OCI-M1 (cell line): ENCODE measurements around the gene MRPL46.

Experiments
- DNase-seq: peaks from one replicate; lab custom pipeline; 2025; lab: John Stamatoyannopoulos, UW

MRPL46 gene

DNA sequence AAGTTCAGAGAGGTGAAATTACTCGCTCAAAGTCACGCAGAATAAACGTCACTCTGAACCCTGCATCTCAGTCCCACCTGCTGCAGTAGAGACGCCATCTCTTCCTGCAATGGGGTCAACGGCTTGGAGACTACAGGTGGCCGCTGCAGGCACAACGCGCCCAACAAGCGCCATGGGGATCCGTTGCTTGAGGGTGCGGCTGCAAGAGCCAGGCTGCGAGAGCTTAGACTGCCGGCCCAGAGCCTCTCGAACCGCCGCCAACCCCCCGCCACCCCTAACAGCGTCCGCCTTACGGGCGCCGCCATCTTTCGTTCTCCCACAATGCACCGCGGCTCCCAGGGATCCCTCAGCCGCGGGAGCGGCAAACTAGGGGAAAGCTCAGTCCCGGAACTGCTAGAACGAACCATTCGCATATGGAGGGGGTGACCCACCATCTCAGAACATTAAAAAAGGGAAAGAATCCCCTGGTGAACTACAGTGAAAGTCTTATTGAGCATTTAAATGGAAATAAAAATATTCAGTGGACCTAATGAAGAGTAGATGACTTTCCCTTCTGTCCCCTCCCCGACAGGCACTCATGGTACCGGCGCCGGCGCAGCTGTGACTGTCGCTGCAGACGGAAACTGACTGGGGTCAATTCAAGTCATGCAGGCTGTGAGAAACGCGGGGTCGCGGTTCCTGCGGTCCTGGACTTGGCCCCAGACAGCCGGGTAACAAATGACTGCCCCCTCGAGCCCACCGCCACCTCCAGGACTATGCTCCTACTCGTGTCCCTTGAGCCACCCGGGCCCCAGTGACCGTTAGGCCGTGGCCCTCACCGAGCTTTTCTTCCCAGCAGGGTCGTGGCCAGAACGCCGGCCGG is at the start of gene MRPL46, which contains the start of gene MRPS11:
Gene MRPL46, minus strand, starts transcription at position 316 of the 862 bp plus-strand sequence. Its CDS starts 11 bp downstream, at position 305.
Gene MRPS11, plus strand, starts transcription at position 636 of the 862 bp plus-strand sequence. Its CDS starts 10 bp downstream, at position 646.
- peak; percentile 92 for DNase-seq

DNA sequence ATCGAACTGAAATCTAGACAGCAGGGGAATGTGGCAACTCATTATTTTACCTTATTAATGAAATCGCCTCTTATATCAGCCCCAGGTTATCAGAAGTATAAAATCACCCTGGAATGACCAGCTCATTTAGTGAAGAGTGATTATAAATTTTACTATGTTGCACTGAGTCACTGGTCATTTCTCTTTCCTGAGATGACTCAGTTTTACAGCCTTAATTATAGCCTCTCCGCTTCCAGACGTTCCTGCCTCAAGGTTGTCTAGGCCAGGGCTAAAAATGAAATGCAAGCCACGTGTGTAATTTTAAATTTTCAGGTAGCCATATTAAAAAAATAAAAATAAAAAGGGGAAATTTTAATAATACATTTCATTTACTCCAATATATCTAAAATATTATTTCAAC is 46.0 kb upstream of the MRPL46 start:
- DNase-seq: no peak

DNA sequence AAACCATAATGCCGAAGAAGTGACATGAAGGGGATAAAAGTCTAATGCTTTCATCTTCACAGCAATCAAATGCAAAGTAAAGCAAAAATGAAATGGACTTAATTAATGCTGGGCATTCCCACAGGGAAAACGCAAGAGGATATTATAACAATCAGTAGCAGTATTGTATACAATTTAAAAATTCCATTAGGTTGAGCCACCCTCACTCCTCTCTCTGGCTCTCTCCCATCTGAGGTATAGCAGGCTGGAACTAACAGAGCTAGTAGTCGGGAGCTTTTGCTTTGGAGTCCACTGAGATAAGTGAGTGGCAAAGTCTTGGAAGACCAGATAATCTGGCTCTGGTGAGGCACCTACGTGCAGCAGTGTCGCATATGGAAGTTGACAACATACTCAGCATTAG is 45.4 kb upstream of the MRPL46 start:
- DNase-seq: no peak

DNA sequence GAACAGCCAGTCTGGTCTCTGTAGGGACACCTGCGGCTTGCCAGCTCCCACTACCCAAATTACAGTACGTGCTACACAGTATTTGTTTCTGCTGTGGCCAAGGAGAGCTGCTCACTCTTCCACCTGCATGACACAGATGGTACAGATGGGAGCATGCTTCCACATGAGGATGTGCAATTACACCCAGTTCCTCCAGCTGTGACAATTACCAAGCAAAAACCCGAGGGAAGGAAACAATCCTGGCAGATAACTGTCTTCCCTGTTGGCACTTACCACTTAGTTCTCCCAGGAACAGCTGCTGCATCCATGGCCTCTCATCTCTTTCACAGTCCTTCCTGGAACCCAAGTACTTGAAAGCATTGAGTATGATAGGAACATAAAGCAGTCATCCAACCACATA is 44.9 kb upstream of the MRPL46 start:
- DNase-seq: no peak

DNA sequence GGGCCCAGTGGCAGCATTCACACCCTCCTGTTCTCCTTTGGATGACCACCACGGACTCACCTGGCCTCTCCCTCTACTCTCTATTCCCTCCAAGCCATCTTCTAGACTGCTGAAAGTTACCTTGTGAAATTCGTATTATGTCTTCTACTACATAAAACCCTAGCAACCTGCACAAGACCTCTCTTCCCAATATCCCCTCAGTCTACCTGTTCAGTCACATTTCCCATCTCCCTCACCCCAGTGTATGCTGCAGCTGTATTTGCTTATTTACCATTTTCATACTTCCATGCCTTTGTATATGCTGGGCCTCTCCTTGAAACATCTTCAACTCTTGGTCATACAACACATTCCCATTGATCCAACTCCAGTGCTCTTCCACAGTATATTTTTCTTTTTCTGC is 44.0 kb upstream of the MRPL46 start:
- no peak for DNase-seq

DNA sequence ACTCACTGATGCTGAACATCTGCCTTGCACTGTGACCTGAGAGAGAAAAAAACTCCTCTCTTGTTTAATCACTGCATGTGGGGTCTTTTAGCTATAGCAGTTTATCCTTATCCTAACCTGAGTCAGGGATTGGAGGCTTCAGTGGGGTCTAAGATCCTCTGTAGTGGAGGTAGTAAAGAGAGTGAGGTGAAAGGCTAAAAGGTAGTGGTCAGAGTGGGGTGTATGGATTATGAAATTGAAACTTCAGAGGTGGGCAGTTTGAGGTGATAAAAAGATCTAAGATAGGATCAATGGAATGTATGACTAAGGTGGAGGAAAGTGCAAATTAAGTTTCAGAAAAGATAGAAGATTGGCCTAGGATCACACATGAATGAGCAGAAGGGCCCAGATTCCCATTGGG is 42.8 kb upstream of the MRPL46 start:
- no peak for DNase-seq

DNA sequence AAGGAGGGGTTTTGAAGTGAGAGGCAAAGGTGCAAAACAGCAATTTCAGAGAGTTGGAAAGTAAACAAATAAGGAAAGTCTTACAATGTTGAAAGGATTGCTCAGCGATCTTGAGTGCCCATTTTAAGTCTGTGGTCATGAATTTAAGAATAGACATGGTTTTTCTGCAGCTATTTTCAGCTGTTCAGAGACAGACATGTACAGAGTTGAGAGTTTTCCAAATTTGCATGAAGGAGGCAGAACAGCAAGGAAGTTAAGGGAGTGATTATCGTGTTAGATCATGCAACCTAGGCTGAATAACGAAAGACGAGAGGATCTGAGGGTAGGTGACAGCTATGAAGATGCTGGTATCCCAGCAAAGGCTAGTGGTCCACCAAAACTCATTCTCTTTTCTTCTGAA is 42.1 kb upstream of the MRPL46 start:
- DNase-seq: no peak

DNA sequence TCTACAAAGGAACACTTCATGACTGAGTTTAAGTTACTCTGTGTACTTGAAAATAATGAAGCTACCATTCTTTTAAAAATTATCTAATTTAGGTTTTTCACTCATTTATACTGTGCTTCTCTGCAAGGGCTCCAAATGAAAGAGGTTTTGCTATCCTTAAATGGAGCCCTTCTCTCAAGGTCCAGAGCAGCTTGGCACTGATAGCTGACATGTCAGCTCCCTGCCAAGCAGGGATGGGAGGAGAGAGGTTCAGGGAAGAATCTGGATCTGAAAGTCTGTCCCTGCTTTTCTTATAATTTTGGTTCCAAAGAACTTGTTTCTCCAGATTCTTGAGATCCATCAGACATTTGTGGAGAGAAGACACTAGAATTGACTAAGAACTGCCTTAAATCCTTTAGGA is 39.4 kb upstream of the MRPL46 start:
- no peak for DNase-seq

DNA sequence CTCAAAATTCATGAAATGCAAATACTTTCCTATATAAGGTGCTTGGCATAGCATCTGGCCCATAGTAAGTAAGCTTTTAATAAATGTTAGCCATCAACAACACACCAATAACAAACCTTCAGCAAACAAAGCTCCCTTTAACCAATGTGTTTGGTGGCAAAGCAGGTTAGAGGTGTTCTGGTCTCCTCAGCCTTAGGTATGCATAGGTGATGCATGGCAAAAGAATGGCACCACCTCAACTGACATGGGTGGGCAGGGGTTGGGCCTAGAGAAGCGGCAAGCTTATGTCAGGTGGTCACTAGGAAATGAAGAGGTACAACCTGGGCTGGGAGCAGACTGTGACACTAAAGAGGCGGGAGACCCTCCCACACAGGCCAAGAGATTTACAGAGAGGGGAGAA is 38.5 kb upstream of the MRPL46 start:
- DNase-seq: no peak

DNA sequence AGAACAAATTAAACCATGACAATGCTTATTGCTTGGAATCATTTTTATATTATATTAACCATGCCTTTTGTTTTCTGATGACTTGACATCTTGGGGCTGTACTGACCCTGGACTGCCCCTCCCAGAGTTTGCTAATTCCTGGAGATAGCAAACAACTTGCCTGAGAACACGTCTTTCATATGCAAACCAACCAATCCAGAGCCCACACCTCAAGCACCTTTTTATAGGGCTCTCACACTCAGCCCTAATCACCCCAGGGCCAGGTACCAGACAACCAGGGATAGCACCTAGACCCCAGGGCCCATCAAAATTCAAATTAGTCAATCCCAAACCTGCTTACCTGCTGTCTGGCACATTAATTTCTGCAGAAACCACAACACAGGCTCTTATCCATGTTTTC is 37.3 kb upstream of the MRPL46 start:
- no peak for DNase-seq

DNA sequence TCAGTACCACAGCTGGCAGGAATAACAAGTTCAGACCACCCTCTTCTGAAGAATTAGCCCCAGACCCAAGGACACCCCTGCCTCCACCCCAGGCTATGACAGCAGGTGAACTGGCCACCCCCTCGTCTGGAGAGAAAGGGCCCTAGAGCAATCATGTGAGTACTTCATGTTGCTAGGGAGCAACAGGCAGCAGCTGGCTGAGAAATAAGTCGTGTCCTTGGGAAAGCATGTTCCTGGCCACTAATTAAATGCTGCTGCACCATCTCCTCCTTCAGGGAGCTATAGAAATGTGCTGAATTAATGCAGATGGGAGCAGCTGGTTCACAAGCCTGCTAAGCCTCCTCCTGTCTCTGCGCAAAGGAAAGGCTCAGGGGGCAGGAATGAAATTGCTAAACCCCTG is 31.8 kb upstream of the MRPL46 start:
- DNase-seq: no peak

DNA sequence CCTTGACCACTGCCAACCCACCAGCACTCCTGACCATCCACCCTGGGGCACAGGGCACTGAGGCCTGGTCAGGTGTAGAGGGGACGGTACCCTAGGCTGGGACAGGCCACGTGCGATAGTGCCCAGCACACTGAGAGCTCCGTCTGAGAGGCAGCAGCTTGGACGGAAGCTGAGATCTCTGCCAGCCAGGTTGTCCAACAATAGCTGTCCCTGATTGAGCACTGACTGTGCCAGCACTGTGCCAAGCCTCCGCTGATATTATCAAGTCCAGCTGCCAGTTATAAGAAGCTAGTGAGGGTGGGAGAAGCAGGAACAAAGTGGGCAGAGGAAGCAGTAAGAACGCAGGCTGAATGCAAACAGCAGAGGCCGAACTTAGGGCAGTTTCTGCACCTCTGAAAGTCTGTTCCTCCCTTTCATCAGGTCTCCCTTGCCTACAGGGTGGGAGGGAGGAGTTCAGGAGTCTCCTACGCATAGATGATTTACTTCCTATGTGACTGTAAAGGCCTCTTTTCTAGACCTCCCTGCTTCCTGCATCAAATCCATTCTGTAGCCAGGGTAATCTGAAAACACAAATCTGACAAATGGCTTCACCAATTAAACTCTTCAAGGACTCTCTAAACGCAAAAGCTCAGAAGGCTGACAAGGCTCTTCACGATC is 30.0 kb upstream of the MRPL46 start:
- no peak for DNase-seq

DNA sequence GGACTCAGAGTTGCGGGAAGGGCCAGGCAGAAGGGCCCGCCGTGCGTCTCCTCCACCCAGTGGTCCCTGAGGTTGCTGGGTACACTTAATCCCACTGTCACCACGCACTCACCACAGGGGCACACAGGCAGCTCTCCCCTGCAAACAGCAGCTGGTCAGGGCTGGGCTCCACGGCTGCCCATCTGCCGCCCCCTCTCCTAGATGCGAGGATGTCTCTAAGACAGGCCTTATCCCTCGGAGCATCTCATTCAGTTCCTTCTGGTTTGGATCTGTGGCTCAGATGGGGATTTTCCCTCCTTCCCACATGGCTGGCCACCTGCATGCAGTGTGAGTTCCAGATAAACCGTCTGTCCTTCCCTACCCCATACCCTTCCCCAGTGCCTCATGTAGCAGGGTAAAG is 26.7 kb upstream of the MRPL46 start:
- no peak for DNase-seq

DNA sequence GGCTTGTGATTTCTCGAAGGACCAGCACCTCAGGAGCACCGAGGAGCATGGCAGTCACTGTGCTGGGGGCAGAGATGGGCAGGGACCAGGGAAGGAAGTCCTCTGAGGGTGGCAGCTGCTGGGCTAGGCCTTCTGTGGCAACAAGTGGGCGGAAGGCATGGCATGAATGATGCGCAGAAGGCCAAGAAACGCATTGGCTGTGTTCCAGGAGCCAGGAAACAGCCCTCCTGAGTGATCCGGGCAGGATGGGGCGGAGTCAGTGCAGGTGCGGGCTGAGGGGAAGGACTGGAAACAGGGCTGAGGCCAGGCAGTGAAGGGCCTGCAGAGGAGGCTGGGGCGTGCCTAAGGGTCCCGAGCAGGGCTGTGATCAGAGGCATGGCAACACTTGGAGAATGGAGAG is 24.0 kb upstream of the MRPL46 start:
- no peak for DNase-seq

DNA sequence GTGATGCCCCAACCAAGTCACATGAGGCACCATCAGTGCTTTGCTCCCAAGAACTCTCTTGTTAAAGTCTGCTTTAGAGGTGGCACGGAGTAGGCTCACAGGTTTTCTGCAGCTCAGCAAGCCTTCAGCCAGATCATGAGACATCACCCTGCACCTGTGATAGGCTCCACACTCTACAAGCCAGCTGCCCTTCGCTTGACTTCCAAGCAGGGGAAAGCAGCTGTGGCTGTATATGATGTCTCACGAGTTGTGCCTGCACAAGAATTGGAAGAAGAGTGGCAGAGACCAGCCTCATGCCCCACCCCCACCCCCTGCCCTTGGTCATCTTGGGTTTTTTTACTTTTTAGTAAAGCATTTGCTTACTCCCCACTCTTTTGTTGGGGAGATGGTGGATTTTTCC is 22.8 kb upstream of the MRPL46 start:
- no peak for DNase-seq

DNA sequence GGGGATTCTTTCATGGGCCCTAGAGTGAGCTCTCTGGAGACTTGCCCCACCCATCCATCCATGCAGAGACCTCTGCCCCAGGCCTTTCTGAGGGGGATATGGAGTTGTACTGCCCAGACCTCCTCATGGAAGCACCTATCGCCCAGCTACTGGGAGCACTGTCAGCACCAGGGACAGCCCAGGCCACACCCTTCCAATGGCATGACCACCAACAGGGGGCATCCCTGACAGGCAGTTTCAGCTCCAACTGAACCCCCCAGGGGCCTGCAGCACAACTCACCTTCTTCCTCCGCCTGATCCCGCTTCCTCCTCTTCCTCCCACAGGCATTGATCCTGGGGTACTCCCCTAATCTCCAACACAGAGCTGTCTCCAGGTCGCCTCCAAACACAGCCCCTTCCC is 22.1 kb upstream of the MRPL46 start:
- no peak for DNase-seq

DNA sequence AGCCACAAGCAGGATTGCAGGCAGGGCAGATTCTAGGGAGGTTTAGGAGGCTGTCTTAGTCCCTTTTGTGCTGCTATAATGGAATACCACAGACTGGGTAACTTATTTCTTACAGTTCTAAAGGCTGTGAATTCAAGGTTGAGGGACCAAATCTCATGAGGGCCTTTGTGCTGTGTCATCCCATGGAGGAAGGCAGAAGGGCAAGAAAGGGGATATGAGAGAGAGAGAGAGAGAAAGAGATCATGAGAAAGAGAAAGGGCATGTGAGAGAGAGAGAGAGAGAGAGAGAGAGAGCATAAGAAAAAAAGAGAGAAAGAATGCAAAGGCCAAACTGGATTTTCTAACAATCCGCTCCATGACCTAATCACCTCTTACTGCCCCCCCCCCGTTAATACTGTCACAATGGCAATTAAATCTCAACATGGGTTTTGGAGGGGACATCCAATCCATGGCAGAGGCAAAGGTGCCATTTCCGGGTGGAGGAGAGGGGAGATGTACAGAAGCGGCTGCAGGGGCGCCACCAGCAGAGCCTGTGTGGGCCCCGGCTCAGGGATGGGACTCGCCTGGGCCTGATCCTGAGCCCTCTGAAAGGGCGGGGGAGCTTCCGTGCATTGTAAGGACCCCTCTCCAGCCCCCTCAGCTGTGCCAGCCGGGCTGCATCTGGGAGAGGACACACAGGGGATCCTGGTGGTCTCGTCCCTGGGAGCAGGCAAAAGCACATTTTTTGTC is 20.8 kb upstream of the MRPL46 start:
- DNase-seq: no peak

DNA sequence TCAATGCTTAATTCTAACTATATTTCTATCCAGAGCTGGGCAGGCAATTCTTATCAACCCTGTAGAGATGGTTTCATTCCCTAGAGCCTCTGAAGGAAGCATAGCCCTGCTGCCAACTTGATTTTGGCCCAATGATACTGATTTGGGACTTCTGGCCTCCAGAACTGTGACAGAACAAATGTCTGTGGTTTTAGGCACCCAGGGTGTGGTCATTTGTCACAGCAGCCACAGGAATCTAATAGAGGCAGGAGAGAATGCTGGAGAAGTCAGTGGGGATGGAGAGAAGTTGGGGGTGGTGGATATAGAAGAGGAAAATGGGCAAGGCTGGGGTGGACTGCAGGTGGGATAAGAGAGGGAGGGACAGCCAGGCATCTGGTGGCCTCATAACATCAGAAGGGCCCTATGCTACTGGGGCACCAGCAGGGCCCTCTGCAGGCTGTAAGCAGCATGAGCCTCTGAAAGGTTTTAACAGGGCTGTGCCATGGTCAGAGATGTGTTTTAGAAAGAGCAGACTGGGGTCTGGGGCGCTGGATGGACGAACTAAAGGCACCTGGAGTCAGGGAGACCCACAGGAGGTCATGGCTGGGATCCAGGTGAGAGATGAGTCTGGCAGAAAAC is 20.1 kb upstream of the MRPL46 start:
- peak; percentile 4 for DNase-seq

DNA sequence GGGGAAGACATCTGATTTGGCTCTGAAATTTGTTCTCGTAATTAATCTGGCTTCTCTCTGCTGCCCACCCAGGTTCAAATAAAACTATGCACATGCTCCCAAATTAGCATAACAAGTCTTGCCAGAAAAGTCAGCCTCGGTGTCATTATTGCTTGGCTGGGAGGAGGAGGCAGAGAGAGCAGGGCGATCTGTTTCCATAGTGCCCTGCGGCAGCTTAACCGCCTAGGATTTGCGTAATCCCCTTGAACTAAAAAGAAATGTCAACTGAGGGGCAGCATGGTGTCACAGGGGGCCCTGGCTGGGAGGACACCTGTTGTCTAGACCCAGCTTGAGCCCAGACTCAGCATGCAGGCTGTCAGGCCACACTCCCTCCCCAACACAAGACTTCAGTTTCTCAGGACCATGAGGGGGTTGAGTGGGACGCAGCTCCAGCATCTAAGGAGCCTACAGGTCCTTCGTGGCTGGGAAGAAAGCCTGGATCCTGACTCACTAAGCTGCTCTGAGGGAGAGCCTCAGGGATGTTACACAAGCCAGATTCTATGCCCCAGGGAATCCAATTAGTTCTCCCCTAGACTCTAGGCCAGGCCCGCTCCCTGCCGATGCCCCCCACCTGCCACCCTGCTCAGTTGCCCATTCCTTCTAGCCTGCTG is 17.6 kb upstream of the MRPL46 start:
- DNase-seq: no peak

DNA sequence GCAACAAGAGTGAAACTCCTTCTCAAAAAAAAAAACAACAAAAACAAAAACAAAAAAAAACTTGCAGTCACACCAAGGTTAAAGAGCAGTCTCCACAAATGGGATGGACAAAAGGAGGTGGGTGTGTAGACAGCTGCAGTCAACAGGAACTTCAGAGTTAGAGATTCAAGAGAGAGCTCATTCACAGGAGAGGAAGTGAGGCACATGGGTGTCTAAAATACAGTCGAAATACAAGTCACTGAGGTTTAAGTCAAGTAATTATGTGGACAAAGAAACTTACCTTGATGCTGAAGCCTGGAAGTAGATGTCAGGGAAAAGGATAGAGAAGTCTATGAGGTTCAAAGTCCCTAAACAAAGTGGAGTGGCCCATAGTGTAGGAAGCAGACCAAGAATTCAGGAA is 15.1 kb upstream of the MRPL46 start:
- no peak for DNase-seq

DNA sequence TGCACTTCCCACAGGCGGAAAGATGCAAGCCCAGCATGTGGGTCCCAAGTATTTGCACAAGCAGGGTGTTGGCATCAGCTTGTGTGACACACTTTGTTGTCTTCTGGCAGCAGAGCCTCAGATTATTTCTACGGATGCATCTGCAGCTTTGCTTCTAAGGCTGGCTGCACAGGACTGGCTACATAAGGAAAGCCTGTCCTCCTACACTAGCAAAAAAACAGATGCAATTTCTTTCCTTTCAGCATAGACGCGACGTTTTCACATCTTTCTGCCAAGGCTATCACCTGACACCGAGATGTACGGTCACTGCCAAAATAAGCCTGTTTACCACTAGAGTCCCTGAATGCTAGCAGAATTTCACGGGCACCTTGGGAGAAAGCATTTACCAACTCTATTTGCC is 13.8 kb upstream of the MRPL46 start:
- DNase-seq: no peak

DNA sequence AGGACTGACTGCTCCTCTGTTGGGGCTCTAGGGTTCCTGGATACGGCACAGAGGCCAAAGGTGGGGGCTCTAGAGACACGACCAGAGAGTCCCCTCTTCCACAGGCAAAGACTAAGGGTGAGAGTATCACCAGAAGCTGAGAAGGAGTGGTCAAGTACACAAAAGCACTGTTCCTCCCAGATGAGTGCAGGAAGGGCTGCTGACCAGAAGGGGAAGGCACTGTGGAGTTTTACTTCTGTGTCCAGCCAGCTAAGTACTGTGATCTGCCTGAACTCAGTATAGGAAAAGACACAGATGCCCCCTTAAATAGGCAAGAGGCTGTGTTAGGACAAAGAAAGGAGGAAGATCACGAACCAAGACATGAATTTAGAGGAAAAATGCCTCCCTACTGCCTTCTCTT is 12.0 kb upstream of the MRPL46 start:
- DNase-seq: no peak
